SKM-1 (cell line): ENCODE measurements around the gene CASTOR1.
"Not testable (repeated sequence)": the region's sequence is repeated elsewhere in the genome, so short reads cannot be mapped to it uniquely, and the experiment has no call there.

ENCODE experiments used
- DNase-seq: peaks from one replicate; lab custom pipeline; 2025; ENCODE audit not compliant: unreplicated experiment; lab: John Stamatoyannopoulos, UW

The CASTOR1 gene

GRCh38 chr22:30289141-30289979 is at the start of gene CASTOR1:
CASTOR1 (minus strand) TSS chr22:30289505; CDS start chr22:30289497, 8 bp downstream.
- DNase-seq = peak; percentile 80

GRCh38 chr22:30338802-30339201 is 49.5 kb upstream of the CASTOR1 start:
- DNase-seq = no peak

DNA sequence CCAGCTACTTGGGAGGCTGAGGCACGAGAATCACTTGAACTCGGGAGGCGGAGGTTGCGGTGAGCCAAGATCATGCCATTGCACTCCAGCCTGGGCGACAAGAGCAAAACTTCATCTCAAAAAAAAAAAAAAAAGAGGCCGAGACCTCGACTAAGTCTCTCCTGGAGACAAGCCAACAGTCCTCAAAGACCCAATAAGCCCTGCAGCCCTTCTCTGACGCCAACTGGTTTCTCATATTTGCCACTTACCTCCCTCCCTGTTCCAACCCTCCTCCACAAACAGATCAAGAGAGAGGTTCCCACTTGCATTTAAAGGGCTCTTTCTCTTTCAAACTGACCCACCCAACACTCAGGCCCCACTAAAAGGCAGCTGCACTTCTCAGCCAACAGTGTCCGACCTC is 49.0 kb upstream of the CASTOR1 start:
- not testable (repeated sequence) for DNase-seq

DNA sequence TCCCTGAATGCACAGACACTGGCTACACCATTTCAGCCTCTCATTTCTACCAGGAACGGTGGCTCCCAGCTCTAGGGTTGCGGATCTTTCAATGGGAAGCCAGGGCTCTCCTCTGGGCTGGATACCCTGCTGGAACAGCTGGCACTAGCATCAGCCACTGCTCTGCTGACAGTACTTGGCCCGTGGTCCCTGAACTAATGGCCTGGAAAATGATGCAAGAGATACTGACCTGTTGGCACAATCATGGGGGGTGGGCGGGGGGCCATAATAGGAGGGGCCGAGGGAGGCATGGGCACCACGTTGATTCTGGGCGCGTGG is 48.1 kb upstream of the CASTOR1 start:
- no peak for DNase-seq

- no peak for DNase-seq
These were observed 47.6 kb upstream of the CASTOR1 start for GRCh38 chr22:30336752-30337460.

- no peak for DNase-seq
These were observed 45.9 kb upstream of the CASTOR1 start for GRCh38 chr22:30335236-30335635.

DNA sequence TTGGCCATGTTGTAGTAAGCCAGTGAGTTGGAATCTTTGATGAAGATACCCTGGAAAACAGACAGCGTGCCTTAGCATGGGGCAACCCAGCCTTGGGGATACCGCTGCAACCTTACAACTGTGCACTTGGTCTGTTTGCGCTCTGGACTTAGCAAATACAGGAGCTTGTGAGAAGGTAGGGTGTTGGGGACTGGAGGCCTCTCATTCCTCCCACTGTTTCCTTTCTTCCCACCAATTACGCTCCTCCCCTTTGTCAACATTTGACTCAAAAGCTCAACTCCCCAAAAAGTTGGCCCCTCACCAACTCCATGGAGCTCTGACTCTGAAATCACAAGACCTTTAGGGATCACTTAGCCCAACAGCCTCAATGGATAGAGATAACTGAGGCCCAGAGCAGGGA is 45.3 kb upstream of the CASTOR1 start:
- DNase-seq = no peak

DNA sequence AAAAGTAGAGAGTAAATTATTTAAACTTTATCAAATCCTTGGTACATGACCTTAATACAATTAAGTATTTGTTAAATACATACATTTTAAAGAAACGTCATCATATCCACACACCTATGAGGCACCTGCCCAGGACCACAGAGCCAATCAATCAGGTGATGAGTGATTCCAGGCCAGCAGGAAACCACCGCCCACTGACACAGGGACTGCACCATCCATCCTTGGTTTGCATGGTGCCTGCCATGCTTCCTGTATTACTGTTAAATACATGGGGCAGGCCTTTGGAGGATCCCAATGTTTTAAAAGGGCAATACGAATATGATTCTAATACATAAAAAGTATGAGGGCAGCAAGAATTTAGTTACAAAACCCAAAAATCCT is 44.4 kb upstream of the CASTOR1 start:
- DNase-seq = no peak

GRCh38 chr22:30332994-30333706 is 43.8 kb upstream of the CASTOR1 start:
- no peak for DNase-seq

DNA sequence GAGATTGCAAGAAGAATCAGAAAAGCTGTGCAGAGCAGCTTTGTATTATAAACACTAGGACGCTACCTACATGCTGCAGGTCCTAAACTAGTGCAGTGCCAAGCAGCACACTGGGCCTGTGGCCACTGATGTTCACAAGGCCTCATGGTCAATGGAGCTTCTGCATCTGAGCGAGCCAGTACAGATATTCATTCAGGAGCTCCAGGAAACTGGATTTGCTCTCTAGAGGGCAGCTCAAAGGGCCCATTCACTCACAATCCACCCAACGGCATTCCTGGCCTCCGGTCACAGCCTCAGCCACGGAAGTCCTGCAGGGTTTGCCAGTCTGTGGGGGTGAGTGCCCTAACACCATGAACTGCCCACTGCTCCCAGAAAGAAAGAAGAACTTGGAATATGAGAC is 43.2 kb upstream of the CASTOR1 start:
- DNase-seq = no peak

- DNase-seq = no peak
These were observed 39.3 kb upstream of the CASTOR1 start for GRCh38 chr22:30328466-30329049.

DNA sequence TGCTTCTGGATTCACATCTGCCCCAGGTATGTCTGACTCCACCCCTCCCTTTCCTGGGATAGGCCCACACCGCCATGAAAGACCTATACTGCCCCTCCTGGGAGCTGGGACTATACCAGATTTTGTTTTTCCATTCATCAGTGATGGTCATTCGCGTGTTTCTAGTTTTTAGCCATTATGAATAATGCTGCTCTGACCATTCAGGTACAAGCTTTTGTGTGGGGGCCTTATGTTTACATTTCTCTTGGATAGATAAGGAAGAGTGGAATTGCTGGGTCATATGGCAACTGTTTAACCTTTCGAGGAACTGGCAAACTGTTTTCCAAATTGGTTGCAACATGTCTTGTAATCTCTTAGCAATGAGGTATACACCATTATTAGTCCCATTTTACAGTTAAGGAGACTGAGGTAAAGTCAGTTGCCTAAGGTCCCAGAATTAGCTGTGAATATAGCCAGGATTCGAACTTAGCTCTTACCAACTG is 38.6 kb upstream of the CASTOR1 start:
- DNase-seq = no peak

- DNase-seq = peak; percentile 75
These were observed 37.5 kb upstream of the CASTOR1 start, which contains the start of gene TBC1D10A for GRCh38 chr22:30326706-30327362. TBC1D10A (minus strand) TSS chr22:30326941; CDS start chr22:30326881, 60 bp downstream.

GRCh38 chr22:30326255-30326705 is 37.0 kb upstream of the CASTOR1 start:
- no peak for DNase-seq

- DNase-seq = no peak
These were observed 36.5 kb upstream of the CASTOR1 start for GRCh38 chr22:30325724-30326254.

- DNase-seq = no peak
These were observed 35.9 kb upstream of the CASTOR1 start for GRCh38 chr22:30325065-30325720.

DNA sequence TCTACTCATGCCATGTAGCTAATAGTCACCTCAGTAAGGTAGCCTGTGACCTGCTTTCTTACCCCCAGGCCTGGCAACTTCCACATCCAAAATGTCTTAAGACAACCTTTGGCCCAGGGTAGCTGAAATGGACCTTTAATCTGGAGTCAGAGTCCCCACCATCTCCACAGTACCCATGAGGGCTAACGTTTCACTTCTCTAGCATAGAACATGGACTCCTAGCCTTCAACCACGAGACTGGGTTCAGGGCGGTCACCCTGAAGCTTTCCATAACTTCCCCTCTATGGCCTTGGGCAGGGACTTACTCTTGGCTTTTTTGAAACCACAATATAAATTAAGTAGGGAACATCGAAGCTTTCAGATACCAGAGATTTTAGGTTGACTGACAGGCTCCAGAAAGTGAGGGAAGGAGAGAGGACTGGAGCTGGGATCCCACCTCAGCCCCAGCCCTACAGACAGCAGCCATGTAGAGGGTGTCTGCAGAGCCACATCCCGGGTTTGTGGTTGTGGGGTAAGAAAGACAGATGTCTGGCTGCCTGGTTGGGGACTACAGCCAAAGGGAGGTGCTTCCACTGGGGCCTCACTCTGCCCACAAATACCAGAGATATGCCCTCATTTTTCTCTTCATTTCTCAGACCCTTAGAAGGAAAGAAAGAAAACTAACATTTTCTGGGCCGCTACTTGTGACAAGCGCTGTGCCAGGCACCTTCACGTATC is 34.9 kb upstream of the CASTOR1 start:
- no peak for DNase-seq

DNA sequence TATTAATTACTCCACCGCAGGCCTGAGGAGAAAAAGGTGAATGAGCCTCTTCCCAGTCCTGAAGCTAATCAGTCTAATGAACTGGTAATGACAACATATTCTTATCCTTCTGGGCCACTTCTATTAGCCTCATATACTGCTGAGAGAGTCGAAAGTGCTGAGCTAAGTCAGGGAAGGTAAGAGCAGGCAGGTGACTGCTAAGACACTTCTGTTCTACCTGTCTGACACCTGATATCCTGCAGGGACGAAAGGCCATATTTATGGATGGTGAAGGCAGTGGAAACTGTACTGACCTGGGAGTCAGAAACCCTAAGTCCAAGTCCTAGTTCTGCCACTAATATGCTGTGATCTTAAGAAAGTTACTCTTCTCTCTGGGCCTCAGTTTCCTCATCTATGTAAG is 33.9 kb upstream of the CASTOR1 start:
- DNase-seq = no peak

- no peak for DNase-seq
These were observed 32.2 kb upstream of the CASTOR1 start for GRCh38 chr22:30321461-30321860.
